PC-9 (cell line): ENCODE data around the gene CEP131. TPM values are rescaled to one million over a fixed set of nuclear protein-coding genes. Genes with fewer than 3 reads are reported as not detected.

Experiments
- BruUV-seq: library from RNA; stranded (reverse); fragments of 400-500 nt; replicated peaks from 2 replicates; lab custom pipeline; 2021; lab: Mats Ljungman, UMichigan
- CTCF ChIA-PET: fragments of 300-600 bp; sonication (Branson Sonifier 250); formaldehyde crosslinking; loops from one replicate; lab custom pipeline; 2022; ENCODE audit warnings: antibody characterized with exemption; lab: Charles Lee
- POLR2A ChIA-PET: fragments of 300-600 bp; sonication (Branson Sonifier 250); formaldehyde crosslinking; loops from one replicate; lab custom pipeline; 2022; ENCODE audit warnings: antibody characterized with exemption; ENCODE audit not compliant: unreplicated experiment; lab: Charles Lee
- DNase-seq, 2 experiments: peaks; one replicate each; pipeline versions ENCODE4 v3.0.0 to v3.0.0-alpha.2; 2015 to 2022; ENCODE audit warnings: mixed read lengths in 1 of 2
- H2AFZ ChIP-seq: fragments of 200-600 bp; sonication (generic); 2 replicates; pipeline ENCODE4 v1.8.1; 2017; ENCODE audit warnings: antibody characterized with exemption
- H3F3A ChIP-seq: fragments of 200-600 bp; sonication (generic); 2 replicates; pipeline ENCODE4 v1.8.1; 2017; ENCODE audit warnings: antibody characterized with exemption, mild to moderate bottlenecking, low read depth; ENCODE audit not compliant: insufficient read depth
- H3K27ac ChIP-seq: fragments of 200-600 bp; sonication (generic); 2 replicates; pipeline ENCODE4 v1.6.1; 2016; ENCODE audit warnings: mixed run types
- H3K27me3 ChIP-seq: fragments of 200-600 bp; sonication (generic); 2 replicates; pipeline ENCODE4 v1.6.1; 2016; ENCODE audit warnings: low read depth, mixed run types; ENCODE audit not compliant: insufficient read depth
- H3K36me3 ChIP-seq: fragments of 200-600 bp; sonication (generic); 2 replicates; pipeline ENCODE4 v1.6.1; 2016; ENCODE audit warnings: low read depth, mixed run types
- H3K4me1 ChIP-seq: fragments of 200-600 bp; sonication (generic); replicated peaks from 2 replicates; pipeline ENCODE4 v1.6.1; 2016; ENCODE audit warnings: mixed run types; ENCODE audit not compliant: insufficient read depth
- H3K4me2 ChIP-seq: fragments of 200-600 bp; sonication (generic); 2 replicates; pipeline ENCODE4 v1.6.1; 2017; ENCODE audit warnings: mixed run types
- H3K4me3 ChIP-seq: fragments of 200-600 bp; sonication (generic); 2 replicates; pipeline ENCODE4 v1.6.1; 2016; ENCODE audit warnings: mixed run types
- H3K79me2 ChIP-seq: fragments of 200-600 bp; sonication (generic); 2 replicates; pipeline ENCODE4 v1.6.1; 2017; ENCODE audit warnings: low read depth, mixed run types
- H3K9me2 ChIP-seq: fragments of 200-600 bp; sonication (generic); 2 replicates; pipeline ENCODE4 v1.8.1; 2017; ENCODE audit warnings: mild to moderate bottlenecking; ENCODE audit not compliant: insufficient read depth
- H3K9me3 ChIP-seq: fragments of 200-600 bp; sonication (generic); 2 replicates; pipeline ENCODE4 v1.8.1; 2016; ENCODE audit warnings: low read depth; ENCODE audit not compliant: insufficient read depth
- H4K20me1 ChIP-seq: fragments of 200-600 bp; sonication (generic); 2 replicates; pipeline ENCODE4 v1.8.1; 2017; ENCODE audit not compliant: insufficient read depth
- CTCF ChIP-seq: fragments of 200-600 bp; sonication (generic); conservative IDR thresholded peaks from 2 replicates; pipeline ENCODE4 v1.6.1; 2017; ENCODE audit warnings: mixed run types, antibody characterized with exemption, mild to moderate bottlenecking, moderate library complexity
- EZH2 ChIP-seq: fragments of 200-600 bp; sonication (generic); IDR thresholded peaks from 2 replicates; pipeline ENCODE4 v1.8.0; 2017; ENCODE audit warnings: antibody characterized with exemption, low read depth
- intact Hi-C: fragments of 100-400 bp; cut with micrococcal nuclease; formaldehyde crosslinking; loops from one replicate; pipeline ENCODE4 v1.10.0; 2022; ENCODE audit not compliant: unreplicated experiment
- total RNA-seq: library from RNA; stranded (reverse); gene quantifications from 2 replicates; pipeline ENCODE4 v1.2.3, GENCODE V29; 2021

Gene CEP131
- total RNA-seq, 1 experiment from 2014 or later: 24.4 TPM

GRCh38 chr17:81178136-81179091 lies 44.4 kb downstream of the CEP131 start:
- Histone ChIP-seq H4K20me1 (no peaks in the 10 kb centered on the region), H2AFZ (no peak overlapping the region), H3K4me3 (no peak overlapping the region), H3K27ac (no peak overlapping the region), H3F3A (no peaks in the 10 kb centered on the region), H3K9me2 (no peaks in the 10 kb centered on the region), H3K27me3 (peaks cover under 1% of the 10 kb centered on the region; the same call in 1 of the 2 replicates), H3K79me2 (no peaks in the 10 kb centered on the region), H3K4me2 (no peak overlapping the region), H3K9me3 (no peaks in the 10 kb centered on the region), H3K4me1 (no peaks in the 10 kb centered on the region), H3K36me3 (no peaks in the 10 kb centered on the region)
- TF ChIP-seq CTCF (no peak), EZH2 (no peak)
- intact Hi-C loops: no loop called here
- BruUV-seq: no TSS peak
- no peak for DNase-seq
- CTCF ChIA-PET: no interaction called here
- POLR2A ChIA-PET: no interaction called here

- Histone ChIP-seq H3F3A (no peaks in the 10 kb centered on the region), H3K4me2 (no peak overlapping the region), H3K4me3 (no peak overlapping the region), H3K27me3 (no peaks in the 10 kb centered on the region), H4K20me1 (no peaks in the 10 kb centered on the region), H3K4me1 (no peaks in the 10 kb centered on the region), H3K79me2 (no peaks in the 10 kb centered on the region), H3K36me3 (no peaks in the 10 kb centered on the region), H2AFZ (no peak overlapping the region), H3K9me2 (no peaks in the 10 kb centered on the region), H3K9me3 (no peaks in the 10 kb centered on the region), H3K27ac (no peak overlapping the region)
- ChIA-PET CTCF (interaction anchor here (0.6 to 0.7 kb wide), 2 partner anchors 219 to 670 kb away, joined by 3 to 11 read pairs; no protein-coding TSS in a partner anchor), POLR2A (no interaction called here)
- no peak for TF ChIP-seq EZH2
- no peak for TF ChIP-seq CTCF
- intact Hi-C loops: no loop called here
- BruUV-seq: no TSS peak
- no peak for DNase-seq
These were observed 46.1 kb downstream of the CEP131 start for GRCh38 chr17:81176666-81177065.

GRCh38 chr17:81173762-81174155 lies 49.0 kb downstream of the CEP131 start:
- no TSS peak for BruUV-seq
- ChIA-PET CTCF (no interaction called here), POLR2A (no interaction called here)

More at GRCh38 chr17:81173762-81174155, 49.0 kb downstream of the CEP131 start:
- TF ChIP-seq EZH2 (no peak), CTCF (no peak)
- Histone ChIP-seq H3K27me3 (no peaks in the 10 kb centered on the region), H3K9me3 (no peaks in the 10 kb centered on the region), H3K36me3 (no peaks in the 10 kb centered on the region), H3K4me1 (no peaks in the 10 kb centered on the region), H3K79me2 (no peaks in the 10 kb centered on the region), H3K4me2 (no peak overlapping the region), H4K20me1 (no peaks in the 10 kb centered on the region), H2AFZ (no peak overlapping the region), H3K27ac (no peak overlapping the region), H3K4me3 (no peak overlapping the region), H3K9me2 (no peaks in the 10 kb centered on the region), H3F3A (peaks cover 7% of the 10 kb centered on the region; the same call in 1 of the 2 replicates)
- DNase-seq: no peak
- intact Hi-C loops: no loop called here
